ENCODE results near the gene ARRDC2. TPM values are rescaled to one million over a fixed set of nuclear protein-coding genes. Genes with fewer than 3 reads are reported as not detected.

The ARRDC2 gene
- total RNA-seq, 5 donors from 2014 or later (not counting 1 experiment from before 2014, with no cell fraction given): 163 to 195 (median 188) TPM

DNA sequence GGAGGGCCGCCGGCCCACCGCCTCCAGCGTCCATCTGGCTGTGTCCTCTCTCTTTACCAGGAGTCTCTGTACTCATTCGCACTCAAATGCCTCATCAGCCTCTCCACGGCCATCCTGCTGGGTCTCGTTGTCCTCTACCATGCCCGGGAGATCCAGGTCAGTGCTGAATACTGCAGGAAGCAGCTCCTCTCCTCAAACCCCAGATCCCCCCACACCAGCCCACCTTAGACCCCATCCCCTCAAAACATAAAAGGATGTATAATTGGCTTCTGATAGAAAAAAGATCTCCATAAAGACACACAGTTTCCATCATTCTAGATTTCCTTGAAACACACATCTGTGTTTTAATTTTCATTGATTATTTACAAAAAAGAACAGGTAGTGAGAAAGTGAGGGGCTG is 32.9 kb upstream of the ARRDC2 start:
- ChIA-PET POLR2A (no interaction called here), CTCF (interaction anchor here in 1 of 2 donors (0.6 kb wide), 1 partner anchor 147 kb away, joined by 4 read pairs; no protein-coding TSS in a partner anchor)
- Mint-ChIP-seq H3K36me3 (no peaks in the 10 kb centered on the region), H3K27ac (no peak overlapping the region), H3K4me1 (peaks cover 0 to 3% (median under 1%) of the 10 kb centered on the region in 3 donors), H3K9me3 (no peaks in the 10 kb centered on the region), H3K27me3 (peaks cover 3 to 10% of the 10 kb centered on the region in 2 donors), H3K4me3 (no peak overlapping the region)
- H3K4me3 ChIP-seq (ENCODE audit: control insufficient read depth in 1 of 2, extremely low read depth in 1 of 2, low read length in 1 of 2): no peak overlapping the region
- H3K4me1 ChIP-seq (ENCODE audit: control insufficient read depth in 1 of 2, extremely low read depth in 1 of 2, insufficient read depth in 2 of 2, low read length in 2 of 2): no peaks in the 10 kb centered on the region
- H3K27me3 ChIP-seq (replicated peaks in 1 of 2; ENCODE audit: control insufficient read depth in 2 of 2, extremely low read depth in 1 of 2, insufficient read depth in 2 of 2, low read length in 1 of 2): peaks cover 0 to 40% of the 10 kb centered on the region in 2 experiments
- WGBS (ENCODE audit: insufficient coverage): 89% methylated on average over 4 of the region's 8 CpGs
- ATAC-seq (replicated peaks in 1 of 4) (no peak), DNase-seq (no peak)
- H3K36me3 ChIP-seq (ENCODE audit: control insufficient read depth in 2 of 2, extremely low read depth in 1 of 2, insufficient read depth in 1 of 2, low read length in 1 of 2): no peaks in the 10 kb centered on the region
- H3K9me3 ChIP-seq: no peaks in the 10 kb centered on the region
- no peak overlapping the region for H3K27ac ChIP-seq (ENCODE audit: low read length)

DNA sequence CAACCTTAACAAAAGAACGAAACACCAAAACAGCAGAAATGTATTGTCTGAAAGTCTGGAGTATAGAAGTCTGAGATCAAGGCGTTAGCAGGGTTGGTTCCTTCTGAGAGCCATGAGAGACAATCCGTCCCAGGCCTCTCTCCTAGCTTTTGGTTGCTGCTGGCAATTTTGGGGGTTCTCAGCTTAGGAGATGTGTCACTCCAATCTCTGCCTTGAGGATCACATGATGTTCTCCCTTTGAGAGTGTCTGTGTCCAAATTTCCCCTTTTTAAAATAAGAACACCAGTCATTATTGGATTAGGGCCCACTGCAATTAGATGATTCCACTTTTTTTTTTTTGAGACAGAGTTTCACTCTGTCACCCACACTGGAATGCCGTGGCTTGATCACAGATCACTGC is 30.9 kb upstream of the ARRDC2 start:
- no peaks in the 10 kb centered on the region for H3K36me3 ChIP-seq (ENCODE audit: control insufficient read depth in 2 of 2, extremely low read depth in 1 of 2, insufficient read depth in 1 of 2, low read length in 1 of 2)
- peaks cover 9 to 13% of the 10 kb centered on the region in 2 donors for H3K27me3 Mint-ChIP-seq
- H3K36me3 Mint-ChIP-seq: no peaks in the 10 kb centered on the region
- POLR2A ChIA-PET: no interaction called here
- ATAC-seq (replicated peaks in 1 of 4) (no peak), DNase-seq (no peak)
- H3K4me1 Mint-ChIP-seq: peaks cover 0 to 6% (median 0%) of the 10 kb centered on the region in 3 donors
- WGBS (ENCODE audit: insufficient coverage): 100% methylated on average over 1 of the region's 4 CpGs
- no peak overlapping the region for H3K4me3 Mint-ChIP-seq
- H3K4me3 ChIP-seq (ENCODE audit: control insufficient read depth in 1 of 2, extremely low read depth in 1 of 2, low read length in 1 of 2): no peak overlapping the region
- peaks cover 0 to 46% of the 10 kb centered on the region in 2 experiments for H3K27me3 ChIP-seq (replicated peaks in 1 of 2; ENCODE audit: control insufficient read depth in 2 of 2, extremely low read depth in 1 of 2, insufficient read depth in 2 of 2, low read length in 1 of 2)
- no peak overlapping the region for H3K27ac ChIP-seq (ENCODE audit: low read length)
- no peaks in the 10 kb centered on the region for H3K9me3 Mint-ChIP-seq
- no peaks in the 10 kb centered on the region for H3K9me3 ChIP-seq
- H3K27ac Mint-ChIP-seq: no peak overlapping the region
- no peaks in the 10 kb centered on the region for H3K4me1 ChIP-seq (ENCODE audit: control insufficient read depth in 1 of 2, extremely low read depth in 1 of 2, insufficient read depth in 2 of 2, low read length in 2 of 2)
- CTCF ChIA-PET: no interaction called here

DNA sequence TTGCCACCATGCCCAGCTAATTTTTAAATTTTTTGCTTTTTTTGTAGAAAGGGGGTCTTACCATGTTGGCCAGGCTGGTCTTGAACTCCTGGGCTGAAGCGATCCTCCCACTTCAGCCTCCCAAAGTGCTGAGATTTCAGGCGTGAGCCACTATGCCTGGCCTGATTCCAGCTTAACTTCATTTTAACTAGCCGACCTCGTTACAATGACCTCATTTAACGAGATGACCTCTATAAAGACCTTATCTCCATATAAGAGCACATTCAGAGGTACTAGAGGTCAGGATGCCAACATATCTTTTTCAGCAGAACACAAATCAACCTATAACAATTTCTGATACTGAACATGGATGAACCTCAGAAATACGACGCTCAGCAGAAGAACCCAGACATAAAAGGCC is 30.5 kb upstream of the ARRDC2 start:
- CTCF ChIA-PET: interaction anchor here in 1 of 2 donors (0.6 kb wide), 1 partner anchor 285 kb away, joined by 3 read pairs; no protein-coding TSS in a partner anchor
- no peak overlapping the region for H3K27ac ChIP-seq (ENCODE audit: low read length)
- no peak overlapping the region for H3K4me3 Mint-ChIP-seq

DNA sequence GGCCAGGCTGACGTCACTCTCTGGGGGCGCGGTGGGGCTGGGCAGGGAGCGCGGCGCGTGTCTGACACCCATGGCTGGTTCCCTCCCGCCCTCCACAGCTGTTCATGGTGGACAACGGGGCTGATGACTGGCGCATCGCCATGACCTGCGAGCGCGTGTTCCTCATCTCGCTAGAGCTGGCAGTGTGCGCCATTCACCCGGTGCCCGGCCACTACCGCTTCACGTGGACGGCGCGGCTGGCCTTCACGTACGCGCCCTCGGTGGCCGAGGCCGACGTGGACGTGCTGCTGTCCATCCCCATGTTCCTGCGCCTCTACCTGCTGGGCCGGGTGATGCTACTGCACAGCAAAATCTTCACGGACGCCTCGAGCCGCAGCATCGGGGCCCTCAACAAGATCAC is 26.4 kb upstream of the ARRDC2 start:
- peaks cover 0 to 56% of the 10 kb centered on the region in 2 experiments for H3K27me3 ChIP-seq (replicated peaks in 1 of 2; ENCODE audit: control insufficient read depth in 2 of 2, extremely low read depth in 1 of 2, insufficient read depth in 2 of 2, low read length in 1 of 2)
- WGBS (ENCODE audit: insufficient coverage): 93% methylated on average over 38 of the region's 38 CpGs
- ChIA-PET CTCF (no interaction called here), POLR2A (no interaction called here)
- H3K4me1 ChIP-seq (ENCODE audit: control insufficient read depth in 1 of 2, extremely low read depth in 1 of 2, insufficient read depth in 2 of 2, low read length in 2 of 2): no peaks in the 10 kb centered on the region
- Mint-ChIP-seq H3K36me3 (no peaks in the 10 kb centered on the region), H3K9me3 (no peaks in the 10 kb centered on the region), H3K4me3 (no peak overlapping the region), H3K27ac (no peak overlapping the region), H3K27me3 (peaks cover 6 to 19% of the 10 kb centered on the region in 2 donors), H3K4me1 (peaks cover 0 to 6% (median 0%) of the 10 kb centered on the region in 3 donors)
- H3K36me3 ChIP-seq (ENCODE audit: control insufficient read depth in 2 of 2, extremely low read depth in 1 of 2, insufficient read depth in 1 of 2, low read length in 1 of 2): no peaks in the 10 kb centered on the region
- ATAC-seq (replicated peaks in 1 of 4) (no peak), DNase-seq (no peak)
- no peak overlapping the region for H3K27ac ChIP-seq (ENCODE audit: low read length)
- no peak overlapping the region for H3K4me3 ChIP-seq (ENCODE audit: control insufficient read depth in 1 of 2, extremely low read depth in 1 of 2, low read length in 1 of 2)
- no peaks in the 10 kb centered on the region for H3K9me3 ChIP-seq

More for the DNA sequence above, 30.5 kb upstream of the ARRDC2 start:
- H3K4me3 ChIP-seq (ENCODE audit: control insufficient read depth in 1 of 2, extremely low read depth in 1 of 2, low read length in 1 of 2): no peak overlapping the region
- no peak for ATAC-seq (replicated peaks in 1 of 4)
- WGBS (ENCODE audit: insufficient coverage): 76% methylated on average over 4 of the region's 7 CpGs
- H3K9me3 ChIP-seq: no peaks in the 10 kb centered on the region
- H3K4me1 ChIP-seq (ENCODE audit: control insufficient read depth in 1 of 2, extremely low read depth in 1 of 2, insufficient read depth in 2 of 2, low read length in 2 of 2): no peaks in the 10 kb centered on the region
- no peaks in the 10 kb centered on the region for H3K36me3 Mint-ChIP-seq
- no peak overlapping the region for H3K27ac Mint-ChIP-seq
- POLR2A ChIA-PET: no interaction called here
- H3K9me3 Mint-ChIP-seq: no peaks in the 10 kb centered on the region
- peaks cover 0 to 6% (median 0%) of the 10 kb centered on the region in 3 donors for H3K4me1 Mint-ChIP-seq
- no peak for DNase-seq
- peaks cover 9 to 15% of the 10 kb centered on the region in 2 donors for H3K27me3 Mint-ChIP-seq
- H3K36me3 ChIP-seq (ENCODE audit: control insufficient read depth in 2 of 2, extremely low read depth in 1 of 2, insufficient read depth in 1 of 2, low read length in 1 of 2): no peaks in the 10 kb centered on the region
- peaks cover 0 to 47% of the 10 kb centered on the region in 2 experiments for H3K27me3 ChIP-seq (replicated peaks in 1 of 2; ENCODE audit: control insufficient read depth in 2 of 2, extremely low read depth in 1 of 2, insufficient read depth in 2 of 2, low read length in 1 of 2)

DNA sequence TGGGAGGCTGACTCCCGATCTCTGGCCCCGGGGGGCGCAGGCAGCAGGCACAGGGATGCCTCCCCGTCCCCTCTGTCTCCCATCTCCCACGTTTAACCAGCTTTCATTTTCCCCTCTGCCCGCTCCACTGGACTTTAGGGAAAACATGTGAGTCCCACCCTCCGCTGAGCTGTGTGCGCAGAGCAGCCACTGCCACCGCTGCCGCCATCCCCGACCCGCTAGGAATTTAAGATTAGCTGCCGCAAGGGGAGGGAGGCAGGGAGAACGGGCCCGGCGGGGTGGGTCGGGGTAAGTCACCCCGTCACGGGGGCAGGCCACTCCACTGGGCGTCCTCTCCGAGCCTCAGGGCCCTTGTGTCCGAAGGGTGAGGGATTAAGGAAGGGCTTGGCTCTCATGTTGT is 25.5 kb upstream of the ARRDC2 start:
- H3K27ac Mint-ChIP-seq: no peak overlapping the region
- H3K27me3 Mint-ChIP-seq: peaks cover 6 to 19% of the 10 kb centered on the region in 2 donors
- H3K9me3 Mint-ChIP-seq: no peaks in the 10 kb centered on the region
- H3K4me3 ChIP-seq (ENCODE audit: control insufficient read depth in 1 of 2, extremely low read depth in 1 of 2, low read length in 1 of 2): no peak overlapping the region
- H3K4me1 ChIP-seq (ENCODE audit: control insufficient read depth in 1 of 2, extremely low read depth in 1 of 2, insufficient read depth in 2 of 2, low read length in 2 of 2): no peaks in the 10 kb centered on the region
- no peak for DNase-seq
- no peaks in the 10 kb centered on the region for H3K36me3 ChIP-seq (ENCODE audit: control insufficient read depth in 2 of 2, extremely low read depth in 1 of 2, insufficient read depth in 1 of 2, low read length in 1 of 2)
- no peaks in the 10 kb centered on the region for H3K36me3 Mint-ChIP-seq
- no peaks in the 10 kb centered on the region for H3K9me3 ChIP-seq
- peaks cover 0 to 56% of the 10 kb centered on the region in 2 experiments for H3K27me3 ChIP-seq (replicated peaks in 1 of 2; ENCODE audit: control insufficient read depth in 2 of 2, extremely low read depth in 1 of 2, insufficient read depth in 2 of 2, low read length in 1 of 2)
- CTCF ChIA-PET: no interaction called here
- no peak for ATAC-seq (replicated peaks in 1 of 4)
- H3K27ac ChIP-seq (ENCODE audit: low read length): no peak overlapping the region
- no peak overlapping the region for H3K4me3 Mint-ChIP-seq
- H3K4me1 Mint-ChIP-seq: peaks cover 0 to 6% (median 0%) of the 10 kb centered on the region in 3 donors
- POLR2A ChIA-PET: no interaction called here
- 86% methylated on average over 12 of the region's 22 CpGs for WGBS (ENCODE audit: insufficient coverage)

DNA sequence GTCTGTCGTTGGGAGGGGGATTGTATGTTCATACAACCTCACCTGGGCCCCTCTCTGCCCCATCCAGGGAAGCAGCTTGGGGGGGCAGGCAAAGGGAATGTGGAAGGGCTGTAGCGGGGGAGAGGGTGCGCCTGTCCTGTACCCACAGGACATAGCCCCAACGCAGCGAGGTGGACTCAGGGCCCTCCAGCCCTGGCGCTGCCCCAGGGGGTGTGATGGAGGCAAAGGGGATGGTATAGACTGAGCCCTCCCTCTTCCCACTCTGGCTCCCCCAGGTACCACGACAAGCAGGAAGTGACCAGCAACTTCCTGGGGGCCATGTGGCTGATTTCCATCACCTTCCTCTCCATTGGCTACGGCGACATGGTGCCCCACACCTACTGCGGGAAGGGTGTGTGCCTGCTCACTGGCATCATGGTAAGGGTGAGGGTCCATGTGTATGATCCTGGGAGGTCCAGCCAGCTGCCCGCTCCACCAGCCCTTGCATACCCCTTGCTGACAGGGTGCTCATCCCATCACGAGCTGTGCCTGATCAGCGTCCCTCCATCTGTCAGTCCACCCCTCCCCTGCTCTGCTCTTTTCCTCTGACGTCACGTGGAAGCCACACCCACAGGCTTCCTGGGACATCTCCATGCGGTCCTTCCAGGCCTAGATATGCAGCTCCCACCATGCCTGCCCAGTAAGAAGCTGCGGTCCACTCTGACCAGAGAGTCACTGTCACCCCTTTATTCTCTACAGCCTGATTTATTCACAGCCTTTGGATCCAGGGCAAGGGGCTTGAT is 22.7 kb upstream of the ARRDC2 start:
- no peak for DNase-seq
- Mint-ChIP-seq H3K36me3 (no peaks in the 10 kb centered on the region), H3K4me3 (no peak overlapping the region), H3K27me3 (peaks cover 5 to 12% of the 10 kb centered on the region in 2 donors), H3K4me1 (peaks cover 0 to 2% (median 0%) of the 10 kb centered on the region in 3 donors), H3K9me3 (no peaks in the 10 kb centered on the region), H3K27ac (no peak overlapping the region)
- ATAC-seq (replicated peaks in 1 of 4): no peak
- H3K4me1 ChIP-seq (ENCODE audit: control insufficient read depth in 1 of 2, extremely low read depth in 1 of 2, insufficient read depth in 2 of 2, low read length in 2 of 2): no peaks in the 10 kb centered on the region
- no peaks in the 10 kb centered on the region for H3K9me3 ChIP-seq
- POLR2A ChIA-PET: no interaction called here
- 84% methylated on average over 9 of the region's 17 CpGs for WGBS (ENCODE audit: insufficient coverage)
- H3K36me3 ChIP-seq (ENCODE audit: control insufficient read depth in 2 of 2, extremely low read depth in 1 of 2, insufficient read depth in 1 of 2, low read length in 1 of 2): no peaks in the 10 kb centered on the region
- H3K27ac ChIP-seq (ENCODE audit: low read length): no peak overlapping the region
- CTCF ChIA-PET: no interaction called here
- peaks cover 0 to 46% of the 10 kb centered on the region in 2 experiments for H3K27me3 ChIP-seq (replicated peaks in 1 of 2; ENCODE audit: control insufficient read depth in 2 of 2, extremely low read depth in 1 of 2, insufficient read depth in 2 of 2, low read length in 1 of 2)
- no peak overlapping the region for H3K4me3 ChIP-seq (ENCODE audit: control insufficient read depth in 1 of 2, extremely low read depth in 1 of 2, low read length in 1 of 2)

Measured in T-cell (primary cell).